ENCODE results near the gene LY6G5C.
A peak's percentile ranks its signal among the peaks of the same experiment; 100 is the strongest.
"Not testable (repeated sequence)": the region's sequence is repeated elsewhere in the genome, so short reads cannot be mapped to it uniquely, and the experiment has no call there.

Gene LY6G5C

DNA sequence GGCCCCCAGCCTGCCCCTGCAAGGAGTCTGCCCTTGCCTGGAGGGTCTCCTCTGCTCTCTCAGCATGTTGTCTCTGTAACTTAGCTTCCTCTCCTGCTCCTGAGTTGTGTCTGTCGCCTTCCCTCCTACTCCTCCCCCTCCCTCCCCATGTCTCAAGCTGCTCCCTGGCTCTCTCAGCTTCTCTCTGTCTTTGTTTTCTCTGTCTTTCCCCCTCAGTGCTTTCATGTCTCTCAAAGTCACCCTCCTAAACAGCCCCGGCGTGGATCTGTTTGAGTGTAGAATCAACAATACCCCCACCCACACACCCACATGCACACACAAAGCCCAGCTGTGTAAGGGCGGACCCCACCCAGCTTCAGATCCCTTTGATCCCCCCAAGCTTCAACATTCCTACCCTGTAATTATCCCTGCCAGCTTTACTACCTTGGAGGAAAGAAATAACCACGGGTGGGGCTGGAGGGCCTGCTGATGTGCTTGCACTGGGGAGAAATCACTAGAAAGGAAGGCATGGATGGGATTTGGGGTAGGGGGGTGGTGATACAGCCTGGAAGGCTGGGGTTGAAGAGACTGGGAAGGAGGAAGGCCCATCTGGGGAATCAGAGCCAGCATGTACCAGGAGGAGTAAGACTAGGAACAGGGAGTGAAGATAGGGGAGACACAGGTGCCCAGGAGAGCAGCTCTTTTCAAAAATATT is 33.3 kb upstream of the LY6G5C start:
- DNase-seq: no peak

DNA sequence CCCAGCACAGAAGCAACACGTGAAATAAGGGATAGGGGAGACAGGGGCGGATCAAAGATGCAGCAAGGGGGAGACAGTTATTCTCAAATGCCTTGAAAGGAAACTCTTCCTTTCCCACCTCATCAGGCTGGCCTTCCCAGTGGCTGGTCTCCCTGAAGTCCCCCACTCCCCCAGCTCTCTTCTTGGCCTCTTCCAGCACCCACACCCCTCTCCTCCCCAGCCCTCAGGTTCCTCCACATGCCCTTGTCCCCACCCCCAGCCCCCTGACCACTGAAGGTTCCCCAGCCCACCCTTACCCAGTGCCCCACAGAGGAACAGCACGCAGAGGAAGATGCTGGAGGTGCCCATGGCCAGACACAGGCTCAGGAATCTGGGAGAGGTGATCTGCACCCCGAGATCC is 32.6 kb upstream of the LY6G5C start:
- no peak for DNase-seq

DNA sequence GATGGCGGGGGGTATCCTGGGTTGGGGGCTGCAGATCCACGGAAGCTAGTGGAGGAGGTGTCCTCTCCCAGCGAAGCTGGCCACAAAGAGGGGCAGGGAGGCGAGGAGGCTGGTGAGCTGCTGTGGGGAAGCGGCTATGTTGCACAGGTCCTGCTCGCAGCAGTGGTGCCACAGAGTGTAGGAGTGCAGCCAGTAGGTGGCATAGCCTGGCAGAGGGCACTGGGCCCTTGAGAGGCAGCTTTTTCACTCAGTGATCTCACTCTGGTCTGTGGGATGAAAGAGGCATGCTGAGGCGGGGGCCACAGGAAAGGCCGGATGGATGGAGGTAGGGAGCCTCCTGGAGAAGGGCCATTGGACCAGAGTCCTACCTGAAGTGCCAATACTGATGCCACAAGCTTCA is 31.4 kb upstream of the LY6G5C start:
- DNase-seq: no peak

DNA sequence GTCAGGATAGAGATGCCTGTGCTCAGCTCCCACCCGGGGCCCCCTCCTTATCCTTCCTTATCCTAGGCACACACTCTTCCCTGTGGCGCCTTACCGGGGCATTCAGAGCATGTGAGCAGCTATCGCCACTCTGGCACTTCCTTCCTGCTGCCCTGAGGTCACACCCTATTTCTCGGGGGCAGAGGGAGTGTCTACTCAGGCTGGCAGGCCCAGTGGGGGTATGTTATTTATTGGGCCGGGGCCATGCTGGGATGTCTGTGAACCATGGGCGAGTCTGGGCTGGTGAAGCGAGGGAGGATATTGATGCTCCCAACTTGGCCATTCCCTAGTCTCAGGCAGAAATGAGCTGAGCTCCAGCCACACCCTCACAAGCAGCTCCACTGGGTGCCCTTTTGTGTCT is 30.4 kb upstream of the LY6G5C start:
- no peak for DNase-seq

DNA sequence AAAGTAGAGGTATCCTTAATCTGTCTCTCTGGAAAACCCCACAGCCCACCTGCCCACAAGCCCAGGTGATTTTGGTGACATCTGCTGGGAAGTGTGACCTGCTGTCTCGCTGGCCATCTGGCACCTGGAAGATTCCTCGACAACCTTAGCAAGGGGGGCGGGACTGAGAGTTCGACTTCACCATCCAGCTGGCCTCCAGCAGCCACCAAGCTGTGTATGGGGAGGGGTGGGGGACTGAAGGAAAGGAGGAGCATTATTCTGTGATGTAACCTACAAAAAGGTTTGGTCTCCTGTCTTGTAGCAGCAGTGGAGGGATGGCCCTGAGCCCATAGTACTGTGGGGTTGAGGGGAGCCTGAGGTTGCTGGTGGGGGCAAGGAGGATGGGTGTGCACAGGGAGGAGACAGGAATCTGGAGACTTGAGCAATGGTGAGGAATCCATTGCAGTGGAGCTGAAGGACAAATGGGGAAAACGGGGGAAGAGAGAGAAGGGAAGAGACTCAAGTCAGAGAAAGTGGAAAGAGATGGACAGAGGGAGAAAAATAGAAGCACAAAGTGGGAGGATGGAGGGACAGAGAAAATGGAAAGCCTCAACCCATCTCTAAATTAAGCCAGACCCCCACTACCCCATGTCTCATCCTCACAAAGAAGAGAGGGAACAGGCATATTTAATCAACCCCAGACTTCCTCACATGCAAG is 29.8 kb upstream of the LY6G5C start:
- DNase-seq: no peak

DNA sequence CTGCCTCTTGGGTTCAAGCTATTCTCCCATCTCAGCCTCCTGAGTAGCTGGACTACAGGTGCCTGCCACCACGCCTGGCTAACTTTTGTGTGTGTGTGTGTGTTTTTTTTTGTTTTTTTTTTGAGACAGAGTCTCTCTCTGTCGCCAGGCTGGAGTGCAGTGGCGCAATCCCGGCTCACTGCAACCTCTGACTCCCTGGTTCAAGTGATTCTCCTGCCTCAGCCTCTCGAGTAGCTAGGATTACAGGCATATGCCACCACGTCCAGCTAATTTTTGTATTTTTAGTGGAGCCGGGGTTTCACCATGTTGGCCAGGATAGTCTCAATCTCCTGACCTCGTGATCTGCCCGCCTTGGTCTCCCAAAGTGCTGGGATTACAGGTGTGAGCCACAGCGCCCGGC is 28.3 kb upstream of the LY6G5C start:
- DNase-seq: not testable (repeated sequence)

DNA sequence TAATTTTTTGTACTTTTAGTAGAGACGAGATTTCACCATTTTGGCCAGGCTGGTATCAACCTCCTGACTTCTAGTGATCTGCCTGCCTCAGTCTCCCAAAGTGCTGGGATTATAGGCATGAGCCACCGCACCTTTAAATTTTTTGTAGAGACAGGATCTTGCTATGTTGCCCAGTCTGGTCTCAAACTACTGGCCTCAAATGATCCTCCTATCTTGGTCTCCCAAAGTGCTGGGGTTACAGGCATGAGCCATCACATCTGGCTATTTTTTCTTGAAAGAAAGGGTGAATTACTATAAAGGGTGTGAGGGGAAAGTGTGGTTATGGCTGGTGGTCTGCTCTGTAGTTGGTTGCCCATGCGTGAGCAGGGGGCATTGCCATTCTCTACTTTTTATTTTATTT is 27.4 kb upstream of the LY6G5C start:
- no peak for DNase-seq

DNA sequence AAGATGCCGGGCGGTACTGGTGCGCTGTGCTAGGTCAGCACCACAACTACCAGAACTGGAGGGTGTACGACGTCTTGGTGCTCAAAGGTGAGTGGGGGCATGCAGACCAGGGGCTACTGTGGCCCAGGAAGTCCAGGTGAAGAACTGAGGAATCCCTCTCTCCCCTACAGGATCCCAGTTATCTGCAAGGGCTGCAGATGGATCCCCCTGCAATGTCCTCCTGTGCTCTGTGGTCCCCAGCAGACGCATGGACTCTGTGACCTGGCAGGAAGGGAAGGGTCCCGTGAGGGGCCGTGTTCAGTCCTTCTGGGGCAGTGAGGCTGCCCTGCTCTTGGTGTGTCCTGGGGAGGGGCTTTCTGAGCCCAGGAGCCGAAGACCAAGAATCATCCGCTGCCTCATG is 26.8 kb upstream of the LY6G5C start:
- no peak for DNase-seq

DNA sequence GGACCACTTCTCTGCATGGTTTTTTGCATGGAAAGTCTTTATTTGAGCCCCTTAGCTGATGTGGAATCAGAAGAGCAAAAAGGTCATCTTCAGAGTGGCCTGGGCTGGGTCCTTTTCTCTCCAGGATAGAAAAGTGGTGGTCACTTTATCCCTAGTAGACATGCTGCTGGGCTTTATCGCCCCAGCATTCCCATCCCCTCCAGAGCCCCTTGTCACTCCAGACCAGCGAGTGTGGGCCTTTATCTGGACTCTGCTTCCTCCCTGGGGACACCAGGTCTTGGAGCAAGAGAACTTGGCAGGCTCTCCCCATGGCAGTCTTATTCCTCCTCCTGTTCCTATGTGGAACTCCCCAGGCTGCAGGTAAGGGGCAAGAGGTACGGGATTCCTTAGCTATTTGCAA is 25.7 kb upstream of the LY6G5C start, which contains the start of gene LY6G6F:
LY6G6F (plus strand) TSS at position 268 of the 400 bp plus-strand sequence; CDS start at position 309, 41 bp downstream.
- DNase-seq: no peak

DNA sequence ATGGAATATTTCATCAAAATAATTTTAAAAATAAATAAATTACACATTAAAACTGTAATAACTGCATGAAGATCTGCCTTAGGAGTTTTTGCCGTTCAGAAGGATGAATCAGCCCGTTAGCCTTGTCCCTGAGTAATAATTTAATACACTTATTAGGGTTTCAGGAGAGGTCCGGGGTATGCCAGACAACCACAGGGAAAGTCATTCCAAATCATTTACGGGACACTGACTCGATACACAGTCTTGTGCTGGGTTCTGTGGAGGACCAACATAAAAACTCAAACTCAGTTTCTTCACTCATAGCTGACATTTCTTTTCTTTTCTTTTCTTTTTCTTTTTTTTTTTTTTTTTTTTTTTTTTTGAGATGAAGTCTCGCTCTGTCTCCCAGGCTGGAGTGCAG is 25.1 kb upstream of the LY6G5C start:
- DNase-seq: no peak

DNA sequence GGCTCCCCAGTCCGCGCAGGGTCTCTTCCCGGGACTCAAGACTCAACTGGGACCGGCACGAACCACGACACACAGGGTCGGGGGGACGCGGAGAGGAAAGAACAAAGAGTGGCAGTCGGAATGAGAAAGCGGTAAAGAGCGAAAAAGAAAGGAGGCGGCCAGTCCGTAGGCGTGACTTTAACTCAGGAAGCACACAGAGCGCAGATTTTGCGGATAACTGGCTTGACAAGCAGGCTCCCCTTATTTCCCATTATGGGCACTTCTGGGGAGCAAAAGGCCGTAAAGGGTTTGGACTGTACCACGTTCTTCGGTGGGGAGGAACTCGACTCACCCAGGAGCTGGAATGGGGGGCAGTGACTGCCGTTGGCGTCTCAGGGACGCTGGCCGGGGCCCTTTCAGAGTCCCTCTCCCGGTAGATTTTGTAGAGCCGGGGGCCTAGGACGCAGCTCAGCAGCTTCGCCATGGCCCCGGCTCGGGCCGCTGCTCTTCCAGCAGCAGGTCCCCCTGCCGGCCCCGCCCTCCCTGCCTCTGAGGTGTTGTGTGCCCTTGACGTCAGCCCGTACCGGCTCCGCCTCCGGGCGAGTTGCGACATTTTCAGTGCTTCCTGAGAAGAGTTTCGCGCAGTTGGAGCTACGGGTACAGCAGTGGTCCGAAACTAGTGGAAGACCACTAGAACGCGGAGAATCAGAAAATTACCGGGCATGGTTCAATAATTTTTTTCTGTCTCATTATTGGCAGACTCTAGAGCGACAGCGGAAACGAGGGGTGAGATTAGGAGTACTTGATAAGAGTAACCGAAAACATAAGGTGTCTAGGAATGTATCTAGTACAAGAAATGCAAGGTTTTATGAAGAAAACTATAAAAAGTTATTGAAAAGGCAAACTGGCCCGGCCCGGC is 22.2 kb upstream of the LY6G5C start, which contains the start of gene ABHD16A:
ABHD16A (minus strand) TSS at position 506 of the 898 bp plus-strand sequence; CDS start at position 463, 43 bp downstream.
- peak; percentile 85 to 96 for DNase-seq

DNA sequence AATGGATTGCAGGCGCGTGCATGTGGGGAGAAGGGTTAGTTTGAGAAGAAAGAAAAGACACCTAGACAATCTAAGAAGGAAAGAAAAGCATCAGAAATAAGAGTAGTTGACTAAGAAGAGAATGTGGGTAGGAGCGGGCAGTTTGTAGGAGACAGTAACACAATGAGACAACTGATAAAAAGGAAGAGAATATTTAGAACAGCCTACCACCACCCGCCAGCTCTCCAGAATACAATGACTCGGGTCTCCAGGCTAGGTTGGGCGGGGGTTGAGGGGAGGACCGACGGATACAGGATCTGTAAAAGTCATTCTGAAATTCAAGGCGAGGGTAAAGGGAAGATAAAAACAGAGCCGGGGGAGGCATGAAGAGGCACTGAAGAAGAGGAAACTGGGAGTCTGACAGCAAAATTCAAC is 21.5 kb upstream of the LY6G5C start:
- no peak for DNase-seq

DNA sequence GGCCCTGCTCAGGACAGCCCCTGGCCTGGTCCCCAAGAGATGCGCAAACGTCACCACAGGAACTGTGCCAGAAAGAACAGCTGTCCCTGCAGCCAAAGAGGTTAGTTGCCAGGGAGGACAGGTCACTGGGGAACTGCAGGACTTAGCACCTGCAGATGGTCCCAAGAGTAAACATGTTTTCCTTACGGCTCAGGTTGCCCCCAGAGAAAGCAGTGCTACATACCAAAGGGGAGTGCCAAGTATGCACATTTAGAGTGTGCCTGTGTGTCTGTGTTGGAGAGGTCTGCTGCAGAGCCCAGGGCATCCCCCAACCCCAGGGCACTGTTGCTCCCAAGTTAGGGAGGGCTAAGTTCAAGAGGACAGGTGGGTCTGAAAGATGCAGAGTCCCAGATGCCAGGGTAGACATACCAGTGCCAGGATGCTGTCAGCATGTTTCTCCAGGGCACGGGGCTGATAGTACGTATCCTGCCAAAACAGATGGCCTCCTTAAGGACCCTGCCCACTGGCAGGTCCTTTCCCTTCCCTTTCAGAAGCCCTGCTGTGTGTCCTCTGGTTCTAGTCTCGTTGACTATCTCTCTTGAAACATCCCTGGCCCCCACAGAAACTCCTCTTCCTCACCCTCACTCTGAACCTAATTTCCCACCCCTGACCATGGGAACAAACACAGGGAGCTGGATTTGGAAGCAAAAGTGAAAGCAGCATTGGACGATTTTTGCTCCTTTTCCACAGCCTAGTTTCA is 21.0 kb upstream of the LY6G5C start:
- no peak for DNase-seq

DNA sequence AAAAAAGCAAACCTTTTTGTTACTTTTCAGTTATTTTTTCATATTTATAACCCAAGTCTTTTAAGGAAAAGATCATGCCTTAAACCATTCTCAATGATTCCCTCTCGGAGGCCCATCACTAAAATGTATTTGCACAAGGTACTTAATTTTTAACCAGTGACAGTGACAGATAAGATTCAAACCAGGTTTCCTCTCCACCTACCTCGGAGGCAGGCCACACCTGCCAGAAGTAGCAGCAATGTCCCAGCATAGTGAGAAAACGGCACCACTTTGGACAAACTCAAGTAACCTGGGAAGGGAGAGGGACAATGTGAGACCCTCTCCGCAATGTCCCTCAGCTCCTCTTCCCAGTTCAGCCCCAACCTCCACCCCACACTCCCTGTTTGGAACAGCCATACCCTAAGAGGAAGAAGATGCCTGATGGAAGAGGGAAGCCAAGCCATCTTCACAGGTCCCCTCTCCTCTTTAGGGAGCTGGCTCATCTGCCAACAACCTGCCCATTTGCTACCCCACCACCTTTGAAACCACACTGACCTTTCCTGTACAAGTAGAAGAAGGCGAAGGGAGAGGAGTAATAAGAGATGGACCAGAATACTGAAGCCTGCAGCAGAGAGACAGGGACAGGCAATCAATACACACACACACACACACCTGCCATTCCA is 20.0 kb upstream of the LY6G5C start:
- DNase-seq: no peak

DNA sequence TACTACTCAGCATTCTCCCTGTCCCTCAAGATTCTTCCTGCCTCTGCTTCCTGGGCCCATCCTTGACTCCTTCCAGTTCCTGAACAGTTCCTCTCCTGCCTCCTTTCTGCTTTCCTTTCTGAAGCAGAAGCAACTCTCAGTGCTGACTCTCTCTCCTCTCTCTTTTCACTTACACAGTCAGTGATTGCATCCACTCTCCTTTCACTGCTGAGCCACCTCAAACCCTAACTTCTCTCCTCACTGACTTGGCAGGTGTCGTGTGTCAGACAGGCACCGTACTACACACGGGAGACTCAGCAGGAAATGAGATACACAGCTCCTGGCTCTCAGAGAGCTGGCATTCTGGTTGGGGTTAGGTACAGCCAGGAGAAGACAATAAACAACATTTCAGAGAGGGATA is 16.7 kb upstream of the LY6G5C start:
- no peak for DNase-seq

DNA sequence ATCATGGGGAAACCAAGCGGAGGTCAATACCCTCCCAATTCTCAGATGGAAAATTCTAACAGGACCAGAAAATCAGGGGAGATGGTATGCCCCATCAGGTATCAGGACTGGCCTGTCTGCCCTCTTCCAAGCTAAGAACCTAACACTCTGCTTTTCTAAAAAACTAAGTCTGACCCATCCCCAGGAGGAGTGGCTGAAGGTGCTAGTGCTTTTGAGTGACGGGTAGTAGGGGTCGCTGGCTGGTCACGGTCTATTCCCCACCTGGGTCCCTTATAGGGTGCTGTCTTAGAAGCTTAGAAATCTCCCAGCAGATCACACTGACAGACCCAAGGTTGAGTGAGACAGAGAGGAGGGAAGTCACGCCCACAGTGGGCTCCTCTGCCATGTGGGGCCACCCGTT is 12.7 kb upstream of the LY6G5C start:
- DNase-seq: no peak

DNA sequence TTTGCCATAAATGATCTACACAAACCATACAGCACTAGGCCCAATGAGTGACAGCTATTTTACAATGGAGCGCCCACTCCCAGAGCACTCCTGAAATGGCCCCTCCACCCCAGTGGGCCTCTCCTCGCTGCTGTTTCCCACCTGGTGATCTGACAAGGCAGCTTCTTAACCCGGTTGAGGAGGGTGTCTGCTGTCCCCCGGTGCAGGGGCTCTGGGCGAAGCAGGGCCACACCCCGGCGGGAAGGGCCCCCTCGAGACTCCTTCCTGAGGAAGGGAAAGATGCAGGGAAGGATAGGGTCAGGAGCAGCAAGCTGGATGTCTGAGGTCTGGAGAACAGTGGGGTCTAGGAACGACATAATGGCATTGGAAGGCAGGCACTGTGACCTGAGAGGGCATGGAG is 12.0 kb upstream of the LY6G5C start:
- DNase-seq: no peak

DNA sequence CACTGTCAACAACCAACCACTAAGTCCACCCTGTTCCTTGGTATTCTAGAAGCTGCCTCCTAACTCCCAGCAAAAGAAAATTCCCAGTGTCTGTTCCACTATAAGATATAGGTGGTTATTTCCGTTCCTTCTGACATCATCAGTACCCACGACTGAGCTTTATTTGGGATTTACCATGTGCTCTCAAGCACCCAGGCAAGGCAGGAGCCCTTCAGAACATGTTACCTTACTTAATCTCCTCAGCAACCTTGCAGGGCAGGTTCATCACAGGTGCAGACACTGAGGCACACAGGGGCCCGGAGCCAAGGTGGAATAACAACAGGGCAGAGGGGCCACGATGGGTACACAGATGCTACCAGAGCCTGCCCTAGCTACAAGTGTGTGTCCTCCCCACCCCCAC is 11.5 kb upstream of the LY6G5C start:
- no peak for DNase-seq

DNA sequence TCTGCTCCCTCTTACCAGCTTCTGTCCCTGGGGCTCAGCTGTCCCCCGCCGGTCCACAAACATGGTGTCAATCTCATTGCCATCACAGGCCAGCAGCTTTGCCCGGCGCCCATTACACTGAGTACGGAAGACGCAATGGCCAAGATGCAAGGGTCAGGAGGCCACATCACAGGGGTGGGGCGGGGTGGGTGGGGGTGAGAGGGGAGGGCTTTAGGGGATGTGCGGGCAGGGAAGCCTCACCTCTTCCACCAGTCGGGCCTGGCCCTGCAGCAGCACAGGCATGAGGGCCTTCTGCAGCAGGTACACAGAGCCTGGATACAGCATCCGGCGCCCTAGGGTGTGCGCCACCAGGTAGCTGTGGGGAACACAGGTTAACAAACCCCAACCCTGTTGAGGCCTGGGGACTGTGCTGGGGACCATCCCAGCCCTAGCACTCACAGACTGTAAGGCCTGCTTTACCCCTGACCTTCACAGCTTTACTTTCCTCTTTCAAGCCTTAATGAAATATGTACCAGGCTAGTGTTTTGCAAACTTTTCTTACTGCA is 10.8 kb upstream of the LY6G5C start:
- DNase-seq: no peak

DNA sequence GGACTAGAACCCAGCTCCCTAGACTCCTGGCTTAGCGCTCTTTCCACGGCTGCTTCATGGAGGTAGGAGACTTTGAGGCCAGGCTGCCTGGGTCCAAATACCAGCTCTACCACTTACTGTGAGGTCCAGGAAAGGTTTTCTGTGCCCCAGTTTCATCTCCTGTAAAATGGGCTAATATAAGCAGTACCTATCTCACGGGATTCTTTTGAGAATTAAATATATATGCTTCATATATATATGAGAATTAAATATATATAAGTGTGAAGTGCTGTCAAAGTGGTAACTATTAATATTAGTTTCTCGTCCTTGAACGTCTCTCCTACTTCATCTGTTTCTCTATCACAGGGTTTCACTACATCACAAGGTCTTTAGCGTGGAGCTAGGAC is 10.2 kb upstream of the LY6G5C start:
- no peak for DNase-seq

DNA sequence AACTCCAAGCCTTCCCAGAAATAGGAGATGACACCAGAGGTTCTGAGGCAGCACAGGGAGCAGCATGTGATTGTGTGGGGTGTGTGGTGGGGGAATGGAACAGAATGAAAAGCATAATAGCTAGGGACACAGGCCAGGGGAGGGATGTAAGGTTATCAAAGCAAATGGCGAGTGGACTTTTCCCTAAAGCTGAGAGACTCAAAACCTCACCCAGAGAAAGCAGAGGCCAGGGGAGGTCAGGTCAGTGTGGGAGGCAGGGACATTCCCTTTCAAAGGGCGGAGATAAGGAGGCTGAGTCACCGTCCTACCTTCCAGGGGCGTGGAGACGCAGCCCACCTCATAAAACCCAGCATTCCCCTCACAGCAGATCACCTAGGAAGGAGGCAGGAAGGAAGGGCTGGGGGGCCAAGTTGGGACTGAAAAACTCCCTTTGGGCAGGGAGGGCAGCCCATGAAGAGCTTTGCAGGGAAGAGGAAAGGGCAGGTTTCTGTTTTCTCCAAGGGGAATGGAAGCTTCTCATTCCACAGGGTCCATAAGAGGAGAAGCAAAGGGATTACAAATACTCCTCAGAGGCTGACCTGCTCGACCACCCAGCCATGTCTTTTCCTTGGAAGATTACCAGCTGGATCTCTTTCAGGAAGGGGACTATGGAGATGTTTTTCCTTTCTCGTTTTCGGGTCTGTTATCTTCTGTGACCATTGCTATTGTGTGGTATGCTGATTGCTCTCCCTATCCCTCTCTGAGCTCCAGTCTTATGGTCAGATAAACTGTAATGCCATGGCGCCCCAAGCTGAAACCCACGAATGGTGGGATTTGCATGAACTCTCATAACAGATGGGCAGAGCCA is 9.6 kb upstream of the LY6G5C start:
- no peak for DNase-seq

Measured in NCI-H187 (cell line).